Hematopoietic multipotent progenitor cell treated with erythropoietin and hydrocortisone succinate and interleukin-3 and kit ligand, for 6 days (in vitro differentiated cells): ENCODE data around the gene MAPK6.
"Not testable (repeated sequence)": the region's sequence is repeated elsewhere in the genome, so short reads cannot be mapped to it uniquely, and the experiment has no call there.

Experiments
- DNase-seq: peaks from one replicate; pipeline ENCODE4 v3.0.0-alpha.2; 2015

The MAPK6 gene

GRCh38 chr15:52045795-52046298 lies 26.8 kb downstream of the MAPK6 start:
- peak; percentile 26 for DNase-seq

GRCh38 chr15:52046552-52046951 lies 27.5 kb downstream of the MAPK6 start:
- not testable (repeated sequence) for DNase-seq

GRCh38 chr15:52050416-52050815 lies 31.4 kb downstream of the MAPK6 start:
- no peak for DNase-seq

- DNase-seq = peak; percentile 38
Observed at GRCh38 chr15:52052066-52052935, 33.3 kb downstream of the MAPK6 start.

- DNase-seq = no peak
Observed at GRCh38 chr15:52054381-52054780, 35.4 kb downstream of the MAPK6 start.

DNA sequence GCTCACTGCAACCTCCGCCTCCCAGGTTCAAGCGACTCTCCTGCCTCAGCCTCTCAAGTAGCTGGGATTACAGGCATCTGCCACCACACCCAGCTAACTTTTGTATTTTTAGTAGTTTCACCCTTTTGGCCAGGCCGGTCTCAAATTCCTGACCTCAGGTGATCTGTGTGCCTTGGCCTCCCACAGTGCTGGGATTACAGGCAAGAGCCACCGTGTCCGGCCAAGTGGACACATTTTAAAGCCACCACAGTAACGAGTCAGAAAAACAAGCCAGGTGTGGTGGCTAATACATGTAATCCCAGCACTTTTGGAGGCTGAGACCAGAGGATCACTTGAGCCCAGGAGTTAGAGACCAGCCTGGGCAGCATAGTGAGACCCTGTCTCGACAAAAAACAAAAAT lies 35.8 kb downstream of the MAPK6 start:
- DNase-seq = not testable (repeated sequence)

DNA sequence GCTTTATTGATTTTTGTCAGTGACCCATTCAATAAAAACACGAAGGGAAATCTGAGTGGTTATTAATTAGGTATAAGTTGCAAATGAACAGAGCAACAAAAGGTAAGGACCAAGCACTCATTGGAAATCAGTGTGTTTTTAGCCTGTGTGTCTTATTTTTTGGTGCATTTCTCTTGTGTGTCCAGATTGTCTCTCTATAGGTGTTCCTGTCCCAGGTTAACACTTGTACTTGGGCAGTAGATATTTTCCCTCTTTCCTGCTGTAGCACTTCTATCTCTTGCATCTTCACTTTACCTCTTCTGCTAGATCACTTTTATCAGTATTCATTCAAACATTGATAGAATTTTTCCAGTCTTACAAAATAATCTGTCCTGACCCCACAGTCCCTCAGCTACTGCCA lies 37.0 kb downstream of the MAPK6 start:
- no peak for DNase-seq

DNA sequence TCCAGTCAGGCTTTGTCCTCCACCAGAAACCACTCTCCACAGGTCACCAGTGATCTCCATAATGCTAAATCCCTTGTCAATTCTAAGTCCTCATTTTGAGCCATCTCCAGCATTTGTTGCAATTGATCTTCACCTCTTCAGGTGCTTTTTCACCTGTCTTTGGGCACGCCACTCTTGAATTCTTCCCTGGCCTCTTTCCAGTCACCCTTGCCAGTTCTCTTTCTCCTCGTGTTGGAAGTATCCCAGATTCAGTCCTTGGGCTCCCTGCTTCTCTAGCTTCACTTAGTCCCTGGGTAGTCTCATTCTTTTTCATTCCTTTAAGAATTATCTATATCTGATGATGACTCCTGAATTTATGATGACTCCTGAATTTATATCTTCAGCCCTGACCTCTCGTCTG lies 37.5 kb downstream of the MAPK6 start:
- no peak for DNase-seq

DNA sequence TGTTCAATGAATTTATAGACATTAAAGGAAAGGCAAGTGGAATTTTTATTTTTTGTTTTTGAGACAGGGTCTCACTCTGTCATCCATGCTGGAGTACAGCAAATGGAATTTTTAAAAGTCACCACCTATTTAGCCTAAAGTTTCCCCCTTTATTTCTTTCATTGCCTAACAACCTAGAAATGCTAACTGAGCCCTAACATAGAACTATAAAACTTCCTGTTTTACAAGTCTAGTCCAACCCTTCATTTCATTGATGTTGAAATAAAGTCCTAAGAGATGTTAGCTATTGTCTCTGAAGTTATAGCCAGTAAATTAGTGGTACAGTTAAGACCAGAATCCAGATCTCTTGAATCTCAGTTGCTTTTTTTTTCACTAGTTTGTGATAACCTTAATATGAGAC lies 39.0 kb downstream of the MAPK6 start:
- DNase-seq = peak; percentile 42

DNA sequence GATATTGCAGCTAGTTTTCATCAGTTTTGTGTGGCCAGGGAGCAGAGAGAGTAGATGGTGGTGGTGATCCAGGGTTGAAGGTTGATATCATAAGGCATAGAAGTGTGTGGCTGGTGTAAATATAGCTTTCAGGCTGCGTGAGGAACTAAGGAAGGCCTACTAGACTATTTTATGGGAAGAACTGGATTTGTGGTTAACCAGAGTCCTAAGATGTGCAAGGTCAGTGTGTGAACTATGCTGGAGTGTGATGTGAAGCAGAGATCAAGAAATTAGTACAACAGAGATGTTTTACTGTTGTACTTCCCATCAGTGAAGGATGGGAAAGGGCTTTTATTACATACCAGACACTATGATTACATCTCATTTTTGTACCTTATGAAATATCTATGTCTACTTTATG lies 41.5 kb downstream of the MAPK6 start:
- DNase-seq = no peak

- no peak for DNase-seq
Observed at GRCh38 chr15:52066842-52067544, 48.0 kb downstream of the MAPK6 start.

GRCh38 chr15:52067545-52067926 lies 48.5 kb downstream of the MAPK6 start:
- DNase-seq = no peak

DNA sequence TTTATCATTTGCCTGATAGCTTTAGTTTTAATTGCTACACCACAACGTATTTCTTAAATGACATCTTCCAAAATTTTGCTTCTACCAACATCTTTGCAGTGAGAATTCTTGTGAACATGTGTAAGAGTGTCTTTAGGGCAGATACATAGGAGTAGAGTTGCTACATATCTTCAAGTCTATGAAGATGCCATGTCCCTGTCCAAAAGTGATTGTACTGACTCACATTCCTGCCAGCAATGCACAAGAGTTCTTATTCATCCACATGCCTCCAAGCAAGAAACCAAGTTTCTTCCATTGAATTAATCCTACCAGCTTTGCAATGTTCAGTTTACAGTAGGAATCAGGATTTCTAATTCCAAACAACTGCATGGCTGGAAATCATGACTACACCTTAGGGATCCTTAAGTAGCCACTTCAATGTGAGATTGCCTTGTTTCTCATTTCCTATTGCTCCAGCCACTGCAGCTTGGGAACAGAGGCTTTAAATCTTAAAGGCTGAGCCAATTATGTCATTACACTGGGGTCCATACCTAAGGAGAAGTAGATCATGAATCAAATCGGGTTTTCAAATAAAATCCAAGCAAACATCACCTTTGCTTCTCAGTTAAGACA lies 49.1 kb downstream of the MAPK6 start:
- DNase-seq = no peak

GRCh38 chr15:52069559-52069958 lies 50.5 kb downstream of the MAPK6 start:
- DNase-seq = no peak

DNA sequence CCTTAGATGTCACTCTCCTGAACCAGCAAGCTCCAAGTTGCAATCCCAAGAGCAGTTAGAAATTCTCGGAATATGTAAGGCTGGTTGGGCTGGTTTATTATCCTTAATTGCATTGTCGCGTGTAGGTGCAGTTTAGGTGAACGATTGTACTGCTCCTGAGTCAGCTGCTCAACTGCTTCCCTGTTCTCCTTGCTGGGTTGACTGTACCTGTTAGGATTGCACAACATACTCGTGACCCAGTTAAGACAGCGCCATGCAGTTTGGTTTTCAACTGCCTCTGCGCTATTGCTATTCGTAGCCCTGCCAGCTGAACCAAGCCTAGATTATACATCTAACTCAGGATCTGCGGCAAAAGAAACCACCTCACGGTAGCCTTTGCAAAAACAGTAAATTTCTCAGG lies 52.6 kb downstream of the MAPK6 start:
- DNase-seq = no peak

- no peak for DNase-seq
Observed at GRCh38 chr15:52076889-52077781, 58.1 kb downstream of the MAPK6 start.

DNA sequence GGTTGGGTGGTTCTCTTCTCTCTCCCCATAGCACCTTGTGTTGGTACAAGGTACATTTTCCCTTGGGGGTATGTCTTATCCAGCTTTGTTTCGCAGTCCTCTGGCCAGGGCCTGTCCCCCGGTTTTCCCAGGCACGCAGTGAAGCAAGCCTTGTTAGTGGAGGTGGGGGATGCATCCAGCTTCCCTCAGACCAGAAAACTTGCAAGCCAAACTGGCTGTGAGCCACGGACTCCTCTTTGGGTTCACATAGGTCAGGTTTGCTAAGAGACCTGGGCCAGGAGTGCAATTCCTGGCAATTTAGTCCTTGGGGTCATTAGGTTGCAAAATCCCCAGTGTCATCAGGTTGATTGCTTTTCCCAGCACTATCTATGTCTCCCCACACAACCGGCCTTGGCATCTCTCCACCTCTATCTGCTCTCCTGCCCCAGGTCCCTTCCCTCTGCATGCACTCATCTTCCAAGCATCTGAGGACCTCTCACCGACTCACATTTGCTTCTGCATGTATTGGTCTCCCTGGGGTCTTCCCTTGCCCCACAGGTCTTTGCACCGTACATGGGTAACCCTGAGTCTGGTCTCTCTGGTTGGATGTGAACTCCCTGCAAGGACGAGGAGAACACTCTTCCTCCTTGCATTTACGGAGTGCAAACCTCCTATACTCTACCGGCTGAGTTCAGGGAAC lies 59.3 kb downstream of the MAPK6 start:
- DNase-seq = no peak

DNA sequence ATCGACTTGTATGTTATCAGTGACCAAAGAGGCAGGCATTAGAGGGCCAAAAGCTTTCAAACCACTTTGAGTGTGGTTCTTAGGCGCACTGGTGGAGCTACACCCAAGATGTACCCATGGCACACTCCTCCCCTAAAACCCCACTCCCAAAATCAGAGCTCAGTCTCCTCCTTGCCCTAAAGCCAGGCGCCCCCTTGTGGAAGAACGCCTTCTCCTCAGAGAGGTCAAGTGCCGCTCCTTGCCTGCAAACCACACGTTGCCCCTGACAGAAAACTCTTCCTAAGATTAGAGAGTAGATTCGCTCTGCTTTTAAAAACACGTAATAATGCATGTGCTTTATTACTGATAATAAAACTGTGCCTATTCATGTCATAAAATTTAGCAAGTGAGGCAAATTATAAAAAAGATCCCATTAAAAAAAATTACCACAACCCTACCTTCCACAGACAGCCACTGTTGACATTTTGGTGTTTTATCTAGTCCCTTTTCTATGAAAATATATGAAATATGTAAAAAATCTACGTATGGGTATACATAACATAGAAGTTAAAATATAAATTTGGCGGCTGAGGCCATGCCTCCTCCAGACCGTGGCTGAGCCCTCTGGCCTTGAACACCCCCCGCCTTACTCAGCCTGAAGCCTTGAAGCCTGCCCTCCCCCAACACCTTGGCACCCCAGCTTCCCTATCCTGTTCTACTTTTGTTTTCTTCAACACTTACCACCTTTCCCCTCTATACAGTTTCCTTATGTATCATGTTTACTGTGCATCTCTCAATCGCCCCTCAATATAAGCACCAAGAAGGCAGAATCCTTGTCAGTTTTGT lies 60.1 kb downstream of the MAPK6 start:
- DNase-seq = peak; percentile 90

GRCh38 chr15:52080031-52080430 lies 61.0 kb downstream of the MAPK6 start:
- DNase-seq = no peak

- DNase-seq = no peak
Observed at GRCh38 chr15:52080706-52081392, 61.8 kb downstream of the MAPK6 start.
